HEK293 (cell line): Measurements from ENCODE around the gene RWDD1.

Experiments used
- AEBP2 ChIP-seq: fragments of 450-650 bp; formaldehyde crosslinking; IDR thresholded peaks from 2 replicates; pipeline ENCODE4 v1.5.1; 2016; ENCODE audit warnings: missing biosample characterization, missing genetic modification characterization, borderline replicate concordance
- FEZF1 ChIP-seq: fragments of 450-650 bp; formaldehyde crosslinking; IDR thresholded peaks from 2 replicates; pipeline ENCODE4 v1.5.1; 2016; ENCODE audit warnings: missing biosample characterization, missing genetic modification characterization
- GFI1B ChIP-seq: fragments of 450-650 bp; formaldehyde crosslinking; IDR thresholded peaks from 2 replicates; pipeline ENCODE4 v1.5.1; 2016; ENCODE audit warnings: missing biosample characterization, missing genetic modification characterization
- HIC1 ChIP-seq: fragments of 450-650 bp; formaldehyde crosslinking; IDR thresholded peaks from 2 replicates; pipeline ENCODE4 v1.5.1; 2016; ENCODE audit warnings: missing biosample characterization, missing genetic modification characterization
- KLF1 ChIP-seq: fragments of 450-650 bp; formaldehyde crosslinking; IDR thresholded peaks from 2 replicates; pipeline ENCODE4 v1.5.1; 2016; ENCODE audit warnings: missing biosample characterization, missing genetic modification characterization
- OSR2 ChIP-seq: fragments of 450-650 bp; formaldehyde crosslinking; IDR thresholded peaks from 2 replicates; pipeline ENCODE4 v1.5.1; 2016; ENCODE audit warnings: missing biosample characterization, missing genetic modification characterization
- PRDM4 ChIP-seq: fragments of 450-650 bp; formaldehyde crosslinking; IDR thresholded peaks from 2 replicates; pipeline ENCODE4 v1.5.1; 2017; ENCODE audit warnings: missing biosample characterization, missing genetic modification characterization
- REST ChIP-seq: fragments of 450-650 bp; formaldehyde crosslinking; IDR thresholded peaks from 2 replicates; pipeline ENCODE4 v1.5.1; 2016; ENCODE audit warnings: missing biosample characterization, missing genetic modification characterization
- ZBTB1 ChIP-seq: fragments of 450-650 bp; formaldehyde crosslinking; IDR thresholded peaks from 2 replicates; pipeline ENCODE4 v1.5.1; 2016; ENCODE audit warnings: missing biosample characterization, missing genetic modification characterization
- ZBTB7A ChIP-seq: fragments of 450-650 bp; formaldehyde crosslinking; IDR thresholded peaks from 2 replicates; pipeline ENCODE4 v1.5.1; 2016; ENCODE audit warnings: low read depth, missing biosample characterization, missing genetic modification characterization
- ZEB2 ChIP-seq: fragments of 450-650 bp; formaldehyde crosslinking; IDR thresholded peaks from 2 replicates; pipeline ENCODE4 v1.5.1; 2016; ENCODE audit warnings: missing biosample characterization, missing genetic modification characterization
- ZFHX2 ChIP-seq: fragments of 450-650 bp; formaldehyde crosslinking; conservative IDR thresholded peaks from 2 replicates; pipeline ENCODE4 v1.5.1; 2016; ENCODE audit warnings: missing biosample characterization, missing genetic modification characterization
- ZFP37 ChIP-seq: fragments of 450-650 bp; formaldehyde crosslinking; IDR thresholded peaks from 2 replicates; pipeline ENCODE4 v1.5.1; 2016; ENCODE audit warnings: missing biosample characterization, missing genetic modification characterization
- ZNF223 ChIP-seq: fragments of 450-650 bp; formaldehyde crosslinking; IDR thresholded peaks from 2 replicates; pipeline ENCODE4 v1.5.1; 2016; ENCODE audit warnings: missing biosample characterization, missing genetic modification characterization
- ZNF239 ChIP-seq: fragments of 450-650 bp; formaldehyde crosslinking; IDR thresholded peaks from 2 replicates; pipeline ENCODE4 v1.5.1; 2016; ENCODE audit warnings: missing biosample characterization, missing genetic modification characterization
- ZNF24 ChIP-seq: fragments of 450-650 bp; formaldehyde crosslinking; IDR thresholded peaks from 2 replicates; pipeline ENCODE4 v1.5.1; 2016; ENCODE audit warnings: missing biosample characterization, missing genetic modification characterization
- ZNF266 ChIP-seq: fragments of 450-650 bp; formaldehyde crosslinking; IDR thresholded peaks from 2 replicates; pipeline ENCODE4 v1.5.1; 2016; ENCODE audit warnings: missing biosample characterization, missing genetic modification characterization, low read depth
- ZNF280D ChIP-seq: fragments of 450-650 bp; formaldehyde crosslinking; IDR thresholded peaks from 2 replicates; pipeline ENCODE4 v1.5.1; 2016; ENCODE audit warnings: missing biosample characterization, missing genetic modification characterization
- ZNF350 ChIP-seq: fragments of 450-650 bp; formaldehyde crosslinking; IDR thresholded peaks from 2 replicates; pipeline ENCODE4 v1.5.0; 2017; ENCODE audit warnings: missing biosample characterization, mild to moderate bottlenecking, missing genetic modification characterization
- ZNF449 ChIP-seq: fragments of 450-650 bp; formaldehyde crosslinking; IDR thresholded peaks from 2 replicates; pipeline ENCODE4 v1.5.1; 2017; ENCODE audit warnings: missing biosample characterization, mild to moderate bottlenecking, missing genetic modification characterization, moderate library complexity
- ZNF488 ChIP-seq: fragments of 450-650 bp; formaldehyde crosslinking; IDR thresholded peaks from 2 replicates; pipeline ENCODE4 v1.5.1; 2016; ENCODE audit warnings: missing biosample characterization, missing genetic modification characterization
- ZNF510 ChIP-seq: fragments of 450-650 bp; formaldehyde crosslinking; IDR thresholded peaks from 2 replicates; pipeline ENCODE4 v1.5.1; 2018; ENCODE audit warnings: mild to moderate bottlenecking, missing genetic modification characterization, missing biosample characterization; ENCODE audit not compliant: insufficient replicate concordance
- ZNF521 ChIP-seq: fragments of 450-650 bp; formaldehyde crosslinking; IDR thresholded peaks from 2 replicates; pipeline ENCODE4 v1.5.1; 2017; ENCODE audit warnings: missing biosample characterization, mild to moderate bottlenecking, missing genetic modification characterization
- ZNF610 ChIP-seq: fragments of 450-650 bp; formaldehyde crosslinking; IDR thresholded peaks from 2 replicates; pipeline ENCODE4 v1.5.1; 2016; ENCODE audit warnings: missing biosample characterization, missing genetic modification characterization, borderline replicate concordance
- ZNF76 ChIP-seq: fragments of 450-650 bp; formaldehyde crosslinking; IDR thresholded peaks from 2 replicates; pipeline ENCODE4; 2016; ENCODE audit warnings: low read depth, missing biosample characterization, missing genetic modification characterization, borderline replicate concordance

Gene RWDD1

GRCh38 chr6:116530436-116530835, 40.9 kb upstream of the RWDD1 start (continued):
- no peak for TF ChIP-seq REST (tag by site-specific recombination)
- TF ChIP-seq KLF1 (tag by site-specific recombination) = no peak
- TF ChIP-seq GFI1B = no peak
- no peak for TF ChIP-seq ZNF223 (tag by site-specific recombination)
- TF ChIP-seq ZNF510 = no peak
- TF ChIP-seq ZNF610 (tag by site-specific recombination) = no peak
- no peak for TF ChIP-seq ZBTB7A (tag by site-specific recombination)
- no peak for TF ChIP-seq ZNF239 (tag by site-specific recombination)
- TF ChIP-seq ZNF350 (tag by site-specific recombination) = no peak
- TF ChIP-seq FEZF1 (tag by site-specific recombination) = peak; percentile 85
- TF ChIP-seq ZNF76 (tag by site-specific recombination) = no peak
- no peak for TF ChIP-seq ZNF280D (tag by site-specific recombination)
- TF ChIP-seq ZEB2 (tag by site-specific recombination) = peak; percentile 60
- TF ChIP-seq PRDM4 (tag by site-specific recombination) = peak; percentile 24; the same call in 1 of the 2 replicates
- no peak for TF ChIP-seq ZFP37 (tag by site-specific recombination)
- no peak for TF ChIP-seq ZNF266 (tag by site-specific recombination)
- no peak for TF ChIP-seq ZNF521 (tag by site-specific recombination)
- no peak for TF ChIP-seq ZBTB1 (tag by site-specific recombination)
- no peak for TF ChIP-seq ZNF24
- TF ChIP-seq ZNF449 (tag by site-specific recombination) = peak; percentile 37; the same call in 1 of the 2 replicates
- no peak for TF ChIP-seq ZNF488 (tag by site-specific recombination)
- TF ChIP-seq ZFHX2 = no peak
- no peak for TF ChIP-seq AEBP2
- peak; percentile 94 for TF ChIP-seq OSR2 (tag by site-specific recombination)
- no peak for TF ChIP-seq HIC1 (tag by site-specific recombination)
